Natural killer cell (primary cell): Measurements from ENCODE around the gene TAX1BP3. TPM values are rescaled to one million over a fixed set of nuclear protein-coding genes. Genes with fewer than 3 reads are reported as not detected.

Experiments
- ATAC-seq, 3 donors: fragments of 150-1000 bp in 2 of 3; fragments of 200-7000 bp in 1 of 3; cut with Tn5 transposase; 1 replicate in 1 of 3; 2 replicates in 2 of 3; pipeline ENCODE4 v1.10.0; 2021; ENCODE audit warnings: mild to moderate bottlenecking in 2 of 3, moderate library complexity in 2 of 3
- DNase-seq, 2 donors: peaks; one replicate each; pipeline versions ENCODE4 v3.0.0 to v3.0.0-alpha.2; 2013 to 2021; ENCODE audit warnings: mixed read lengths in 1 of 2
- H3K27ac ChIP-seq: one replicate; pipeline ENCODE4 v1.5.1; 2013; ENCODE audit warnings: mild to moderate bottlenecking, low read length
- H3K27me3 ChIP-seq: one replicate; pipeline ENCODE4 v1.6.1; 2013; ENCODE audit warnings: low read length; ENCODE audit not compliant: control insufficient read depth, insufficient read depth
- H3K36me3 ChIP-seq: one replicate; pipeline ENCODE4 v1.6.1; 2013; ENCODE audit warnings: low read length; ENCODE audit not compliant: control insufficient read depth, insufficient read depth
- H3K4me1 ChIP-seq: one replicate; pipeline ENCODE4 v1.6.1; 2013; ENCODE audit warnings: low read length; ENCODE audit not compliant: control insufficient read depth, insufficient read depth
- H3K4me3 ChIP-seq: one replicate; pipeline ENCODE4 v1.5.1; 2013; ENCODE audit warnings: low read length
- H3K9me3 ChIP-seq: one replicate; pipeline ENCODE4 v1.6.1; 2013; ENCODE audit warnings: low read length; ENCODE audit not compliant: control insufficient read depth, insufficient read depth
- H3K27ac Mint-ChIP-seq, 2 donors: one replicate each; pipeline ENCODE4 v1.8.0; 2022; ENCODE audit warnings: mild to moderate bottlenecking in 2 of 2, mixed read lengths in 2 of 2, moderate library complexity in 1 of 2
- H3K27me3 Mint-ChIP-seq, 2 donors: one replicate each; pipeline ENCODE4 v1.8.0; 2022; ENCODE audit warnings: low read depth in 2 of 2, mixed read lengths in 2 of 2
- H3K36me3 Mint-ChIP-seq: one replicate; pipeline ENCODE4 v1.8.0; 2022; ENCODE audit warnings: mixed read lengths
- H3K4me1 Mint-ChIP-seq, 2 donors: one replicate each; pipeline ENCODE4 v1.8.0; 2022; ENCODE audit warnings: mixed read lengths in 2 of 2
- H3K4me3 Mint-ChIP-seq: one replicate; pipeline ENCODE4 v1.8.0; 2022; ENCODE audit warnings: mild to moderate bottlenecking, moderate library complexity, mixed read lengths
- H3K9me3 Mint-ChIP-seq, 2 donors: one replicate each; pipeline ENCODE4 v1.8.0; 2022; ENCODE audit warnings: mixed read lengths in 2 of 2
- WGBS: methylation state at CpG from one replicate; pipeline ENCODE4 v1.1.7; 2013; ENCODE audit warnings: missing lambda C conversion rate; ENCODE audit not compliant: insufficient coverage; 5-methylcytosine and 5-hydroxymethylcytosine counted together
- intact Hi-C: fragments of 100-400 bp; cut with micrococcal nuclease; formaldehyde crosslinking; loops from one replicate; pipeline ENCODE4 v1.14.2; 2022
- total RNA-seq, 4 donors: library from RNA; stranded (reverse); fragments of 120-200 nt in 1 of 4; gene quantifications; one replicate each; pipeline versions ENCODE4 v1.2.3 to v1.2.4, GENCODE V29; 2013 to 2022
- TF ChIP-seq, protein P1 (sequence below): fragments of 200-600 bp; IDR thresholded peaks from one replicate; pipeline ENCODE4 v1.8.0; 2022; ENCODE audit warnings: antibody characterized with exemption

The TAX1BP3 gene
- total RNA-seq, 3 donors from 2014 or later (not counting 1 experiment from before 2014, with no cell fraction given): 15.1 to 17.0 (median 16.3) TPM

DNA sequence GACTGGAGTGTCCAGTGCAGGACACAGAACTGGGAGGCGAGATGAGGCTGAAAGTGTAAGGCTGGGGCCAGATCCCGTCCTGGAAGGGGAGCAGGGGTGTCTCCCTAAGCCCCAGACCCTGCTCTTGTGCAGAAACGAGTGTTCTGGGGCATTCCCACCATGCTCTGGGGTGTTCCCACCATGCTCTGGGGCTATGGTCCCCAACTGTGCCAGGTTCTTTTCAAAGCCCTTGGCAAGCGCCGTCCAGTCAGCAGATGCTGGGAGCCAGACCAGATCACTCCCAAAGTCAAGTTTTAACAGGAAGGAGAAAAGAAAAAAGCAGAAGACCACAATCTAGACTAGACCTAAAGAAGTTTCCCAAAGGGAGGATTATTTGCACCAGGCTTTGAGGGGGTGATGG is 2.5 kb downstream of the TAX1BP3 start:
- peaks cover 8 to 17% of the 10 kb centered on the region in 2 donors for H3K4me1 Mint-ChIP-seq
- H3K36me3 ChIP-seq: no peaks in the 10 kb centered on the region
- no peaks in the 10 kb centered on the region for H3K27me3 Mint-ChIP-seq
- H3K27ac ChIP-seq: no peak overlapping the region
- H3K4me3 Mint-ChIP-seq: peak overlapping the region; percentile 80
- intact Hi-C loops: no loop called here
- no peak overlapping the region for H3K4me3 ChIP-seq
- no peak for ATAC-seq
- no peaks in the 10 kb centered on the region for H3K9me3 ChIP-seq
- H3K36me3 Mint-ChIP-seq: no peaks in the 10 kb centered on the region
- TF ChIP-seq, protein P1, sequence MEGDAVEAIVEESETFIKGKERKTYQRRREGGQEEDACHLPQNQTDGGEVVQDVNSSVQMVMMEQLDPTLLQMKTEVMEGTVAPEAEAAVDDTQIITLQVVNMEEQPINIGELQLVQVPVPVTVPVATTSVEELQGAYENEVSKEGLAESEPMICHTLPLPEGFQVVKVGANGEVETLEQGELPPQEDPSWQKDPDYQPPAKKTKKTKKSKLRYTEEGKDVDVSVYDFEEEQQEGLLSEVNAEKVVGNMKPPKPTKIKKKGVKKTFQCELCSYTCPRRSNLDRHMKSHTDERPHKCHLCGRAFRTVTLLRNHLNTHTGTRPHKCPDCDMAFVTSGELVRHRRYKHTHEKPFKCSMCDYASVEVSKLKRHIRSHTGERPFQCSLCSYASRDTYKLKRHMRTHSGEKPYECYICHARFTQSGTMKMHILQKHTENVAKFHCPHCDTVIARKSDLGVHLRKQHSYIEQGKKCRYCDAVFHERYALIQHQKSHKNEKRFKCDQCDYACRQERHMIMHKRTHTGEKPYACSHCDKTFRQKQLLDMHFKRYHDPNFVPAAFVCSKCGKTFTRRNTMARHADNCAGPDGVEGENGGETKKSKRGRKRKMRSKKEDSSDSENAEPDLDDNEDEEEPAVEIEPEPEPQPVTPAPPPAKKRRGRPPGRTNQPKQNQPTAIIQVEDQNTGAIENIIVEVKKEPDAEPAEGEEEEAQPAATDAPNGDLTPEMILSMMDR: no peak
- 93% methylated on average over 5 of the region's 5 CpGs for WGBS
- no peaks in the 10 kb centered on the region for H3K27me3 ChIP-seq
- no peak for DNase-seq
- no peak overlapping the region for H3K27ac Mint-ChIP-seq
- peaks cover 21% of the 10 kb centered on the region for H3K4me1 ChIP-seq
- H3K9me3 Mint-ChIP-seq: no peaks in the 10 kb centered on the region

DNA sequence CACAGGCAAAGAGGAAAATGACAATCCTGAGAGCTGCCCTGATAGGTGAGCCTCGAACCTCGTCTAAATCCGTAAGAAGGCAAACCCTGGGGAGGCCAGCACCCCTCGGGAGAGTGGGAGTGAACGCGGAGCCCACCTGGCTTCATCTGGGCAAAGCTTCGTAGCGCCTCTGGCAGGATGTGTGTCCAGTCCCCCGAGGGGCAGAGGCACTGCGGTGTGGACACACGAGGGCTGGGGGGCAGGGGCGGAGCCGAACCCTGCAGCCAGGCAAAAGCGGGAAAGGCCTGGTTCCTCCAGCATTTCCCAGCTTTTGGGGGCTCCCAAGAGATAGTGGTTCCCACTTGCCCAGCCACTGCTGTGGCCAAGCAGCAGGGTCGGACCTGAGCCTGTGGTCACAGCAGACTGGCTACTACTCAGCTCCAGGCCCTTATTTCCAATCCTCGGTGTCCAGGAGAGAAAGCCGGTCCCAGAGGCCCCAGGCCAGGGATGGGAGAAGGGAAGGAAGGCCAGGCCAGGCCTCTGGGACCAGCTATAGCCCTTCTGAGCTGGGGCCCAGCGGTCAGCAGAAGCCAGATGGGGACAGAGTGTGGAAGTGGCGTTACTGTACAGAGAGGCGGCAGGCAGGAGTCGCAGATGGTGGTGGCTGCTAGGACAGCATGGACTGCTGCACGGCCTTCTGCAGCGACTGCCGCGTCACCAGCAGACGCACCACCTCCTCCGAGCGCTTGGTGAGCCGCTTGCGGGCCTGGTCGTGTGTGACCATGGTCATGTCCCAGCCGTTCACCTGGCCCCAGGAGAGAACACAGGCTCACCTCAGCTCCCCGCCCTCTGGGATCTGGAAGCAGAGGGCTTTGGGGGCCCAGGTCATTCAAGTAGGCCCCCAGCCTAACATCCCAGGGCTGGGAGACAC is 5.0 kb downstream of the TAX1BP3 start:
- no peaks in the 10 kb centered on the region for H3K36me3 ChIP-seq
- no peaks in the 10 kb centered on the region for H3K36me3 Mint-ChIP-seq

DNA sequence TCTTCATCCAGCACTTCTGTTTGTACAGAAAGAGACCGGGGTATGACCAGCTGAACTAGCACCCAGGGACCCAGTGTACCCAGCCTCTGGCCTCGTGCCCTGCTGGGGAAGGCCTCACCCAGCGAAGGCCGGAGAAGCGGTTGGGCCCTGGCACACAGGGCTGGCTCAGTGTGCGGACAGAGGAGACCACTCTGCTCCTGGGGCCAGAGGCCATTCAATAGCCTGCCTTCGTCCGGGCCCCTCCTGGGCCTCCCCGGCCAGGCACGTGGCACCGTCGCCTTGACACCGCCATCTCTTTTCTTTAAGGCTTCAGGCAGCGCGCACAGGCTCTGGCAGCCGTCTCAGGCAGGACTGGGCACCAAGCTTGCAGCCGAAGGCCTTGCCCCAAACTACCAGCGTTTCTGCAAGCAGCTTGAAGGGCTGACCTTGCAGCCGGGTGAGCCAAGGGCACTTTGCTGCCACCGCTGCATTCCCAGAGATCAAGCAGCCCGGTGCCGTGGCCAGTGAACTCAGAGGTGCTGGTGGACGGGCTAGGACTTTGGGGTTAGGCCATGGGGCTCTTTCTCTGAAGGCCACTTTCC is 8.0 kb downstream of the TAX1BP3 start:
- intact Hi-C loops: no loop called here
- H3K36me3 ChIP-seq: no peaks in the 10 kb centered on the region
- Mint-ChIP-seq H3K4me1 (peaks cover 0 to 3% of the 10 kb centered on the region in 2 donors), H3K36me3 (no peaks in the 10 kb centered on the region), H3K9me3 (no peaks in the 10 kb centered on the region), H3K27me3 (no peaks in the 10 kb centered on the region), H3K27ac (no peak overlapping the region), H3K4me3 (no peak overlapping the region)
- DNase-seq: no peak
- H3K4me3 ChIP-seq: no peak overlapping the region
- H3K27ac ChIP-seq: no peak overlapping the region
- no peaks in the 10 kb centered on the region for H3K9me3 ChIP-seq
- 93% methylated on average over 23 of the region's 23 CpGs for WGBS
- no peak for ATAC-seq
- TF ChIP-seq, protein P1: no peak
- no peaks in the 10 kb centered on the region for H3K27me3 ChIP-seq
- H3K4me1 ChIP-seq: no peaks in the 10 kb centered on the region

More for the DNA sequence above, 5.0 kb downstream of the TAX1BP3 start:
- TF ChIP-seq, protein P1: no peak
- H3K27me3 Mint-ChIP-seq: no peaks in the 10 kb centered on the region
- Histone ChIP-seq H3K27ac (no peak overlapping the region), H3K4me1 (peaks cover 10% of the 10 kb centered on the region), H3K27me3 (no peaks in the 10 kb centered on the region), H3K9me3 (no peaks in the 10 kb centered on the region), H3K4me3 (no peak overlapping the region)
- H3K4me1 Mint-ChIP-seq: peaks cover 0 to 10% of the 10 kb centered on the region in 2 donors
- no peak overlapping the region for H3K27ac Mint-ChIP-seq
- no peak overlapping the region for H3K4me3 Mint-ChIP-seq
- no peak for DNase-seq
- intact Hi-C loops: no loop called here
- H3K9me3 Mint-ChIP-seq: no peaks in the 10 kb centered on the region
- 95% methylated on average over 33 of the region's 33 CpGs for WGBS
- no peak for ATAC-seq
